IPS DF 19.7 (cell line): ENCODE results near the gene VPS8.
"Not testable (repeated sequence)": the region's sequence is repeated elsewhere in the genome, so short reads cannot be mapped to it uniquely, and the experiment has no call there.

ENCODE experiments used
- DNase-seq: peaks from one replicate; pipeline ENCODE4 v3.0.0-alpha.2; 2013; ENCODE audit warnings: low read depth, low spot score

Gene VPS8

GRCh38 chr3:184872200-184872599 is 60.2 kb downstream of the VPS8 start:
- DNase-seq: no peak

GRCh38 chr3:184873141-184873540 is 61.2 kb downstream of the VPS8 start:
- no peak for DNase-seq

GRCh38 chr3:184874709-184875644 is 63.0 kb downstream of the VPS8 start:
- DNase-seq: peak; percentile 20

DNA sequence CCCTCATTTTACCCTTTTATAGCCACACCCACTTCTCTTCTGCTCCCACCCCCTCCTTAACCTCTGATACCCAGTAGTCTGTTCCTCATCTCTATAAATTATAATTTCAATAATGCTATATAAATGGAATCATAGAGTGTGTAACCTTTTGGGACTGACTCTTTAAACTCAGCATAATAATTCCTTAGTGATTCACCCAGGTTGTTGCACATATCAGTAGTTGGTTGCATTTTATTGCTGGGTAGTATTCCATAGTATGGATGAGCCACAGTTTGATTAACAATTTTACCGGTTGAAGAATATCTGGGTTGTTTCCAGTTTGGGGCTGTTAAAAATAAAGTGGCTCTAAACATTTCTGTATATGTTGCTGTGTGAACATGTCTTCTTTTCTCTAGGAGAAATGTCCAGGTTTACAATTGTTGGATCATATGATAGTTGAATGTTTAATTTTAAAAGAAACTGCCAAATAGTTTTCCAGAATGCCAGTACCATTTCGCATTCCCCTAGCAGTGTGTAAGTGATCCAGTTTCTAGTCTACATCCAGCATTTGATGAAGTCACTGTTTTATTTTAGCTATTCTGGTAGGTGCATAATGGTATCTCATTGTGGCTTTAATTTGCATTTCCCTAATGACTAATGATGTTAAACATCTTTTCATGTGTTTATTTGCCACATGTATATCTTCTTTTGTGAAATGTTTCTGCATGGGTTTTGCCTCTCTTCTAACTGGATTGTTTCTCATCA is 68.5 kb downstream of the VPS8 start:
- no peak for DNase-seq

GRCh38 chr3:184884359-184885017 is 72.5 kb downstream of the VPS8 start:
- DNase-seq: no peak

DNA sequence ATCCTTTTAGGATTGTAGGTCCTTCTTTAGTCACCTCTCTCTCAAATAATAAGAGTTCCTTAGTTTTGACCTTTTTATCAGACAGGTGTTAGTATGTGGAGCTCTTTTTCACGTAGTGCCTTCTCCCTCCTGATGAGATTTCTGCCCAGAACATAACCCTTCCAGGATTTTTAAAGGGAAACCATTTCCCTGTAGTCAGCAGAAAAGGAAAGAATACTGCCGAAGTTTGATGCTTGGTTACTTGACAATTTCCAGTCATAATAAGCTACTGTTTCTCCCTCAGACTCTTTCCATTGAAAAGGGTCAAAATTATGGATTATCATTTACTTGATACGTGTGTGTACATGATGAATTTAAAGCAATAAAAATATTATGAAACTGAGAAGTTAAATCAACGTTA is 73.1 kb downstream of the VPS8 start:
- no peak for DNase-seq

DNA sequence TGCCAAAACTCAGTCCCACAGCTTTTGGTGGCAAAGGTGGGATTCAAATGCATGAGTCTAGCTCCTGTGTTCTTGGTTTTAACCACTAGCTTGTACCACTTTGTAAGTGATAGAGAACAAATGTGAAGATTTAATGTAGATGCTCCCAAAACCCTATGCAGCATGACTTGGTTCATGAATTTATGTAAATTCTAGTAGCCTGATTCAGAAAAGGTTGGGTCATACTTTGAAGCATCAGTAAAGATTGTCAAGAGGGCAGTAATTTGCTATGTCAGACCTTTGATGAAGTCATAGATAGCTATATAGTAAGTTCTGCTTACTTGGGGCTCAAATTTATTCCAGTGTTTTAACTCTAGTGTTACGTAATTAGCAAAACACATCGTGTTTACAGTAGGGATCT is 75.6 kb downstream of the VPS8 start:
- no peak for DNase-seq

- no peak for DNase-seq
These were observed 77.4 kb downstream of the VPS8 start for GRCh38 chr3:184889312-184889904.

- no peak for DNase-seq
These were observed 82.1 kb downstream of the VPS8 start for GRCh38 chr3:184894051-184894450.

DNA sequence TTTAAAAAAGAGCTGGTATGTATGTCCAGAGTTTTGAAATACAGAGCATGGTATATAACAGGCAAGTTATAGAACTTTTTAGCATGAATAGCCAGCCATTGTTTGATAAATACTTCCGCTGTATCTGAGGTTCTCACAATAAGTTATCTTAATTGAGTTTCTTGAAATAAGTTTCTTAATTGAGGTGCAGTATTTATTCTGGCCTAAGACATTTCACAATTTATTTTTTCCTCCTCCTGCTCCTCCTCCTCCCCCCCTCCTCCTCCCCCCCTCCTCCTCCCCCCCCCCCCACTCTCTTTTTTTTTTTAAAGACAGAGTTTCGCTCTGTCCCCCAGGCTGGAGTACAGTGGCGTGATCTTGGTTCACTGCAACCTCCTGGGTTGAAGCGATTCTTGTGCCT is 83.4 kb downstream of the VPS8 start:
- no peak for DNase-seq

DNA sequence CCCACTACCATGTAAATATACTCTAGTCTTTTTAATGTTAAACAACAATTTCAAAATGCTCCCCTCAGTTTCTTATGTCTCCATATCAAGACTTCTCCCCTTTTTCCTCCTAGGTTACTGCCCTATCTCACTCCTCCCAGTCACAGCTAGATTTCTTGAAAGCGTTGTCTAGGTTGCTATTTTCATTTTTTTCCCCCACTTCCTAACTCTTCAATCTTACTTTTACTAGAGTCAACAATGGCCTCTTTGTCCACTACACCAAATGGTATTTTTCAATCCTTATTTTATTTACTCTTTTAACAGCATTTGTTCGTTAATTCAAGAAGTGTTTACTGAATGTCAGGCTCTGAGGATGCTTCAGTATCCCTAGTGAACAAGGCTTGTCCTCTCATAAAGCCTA is 84.4 kb downstream of the VPS8 start:
- DNase-seq: no peak

DNA sequence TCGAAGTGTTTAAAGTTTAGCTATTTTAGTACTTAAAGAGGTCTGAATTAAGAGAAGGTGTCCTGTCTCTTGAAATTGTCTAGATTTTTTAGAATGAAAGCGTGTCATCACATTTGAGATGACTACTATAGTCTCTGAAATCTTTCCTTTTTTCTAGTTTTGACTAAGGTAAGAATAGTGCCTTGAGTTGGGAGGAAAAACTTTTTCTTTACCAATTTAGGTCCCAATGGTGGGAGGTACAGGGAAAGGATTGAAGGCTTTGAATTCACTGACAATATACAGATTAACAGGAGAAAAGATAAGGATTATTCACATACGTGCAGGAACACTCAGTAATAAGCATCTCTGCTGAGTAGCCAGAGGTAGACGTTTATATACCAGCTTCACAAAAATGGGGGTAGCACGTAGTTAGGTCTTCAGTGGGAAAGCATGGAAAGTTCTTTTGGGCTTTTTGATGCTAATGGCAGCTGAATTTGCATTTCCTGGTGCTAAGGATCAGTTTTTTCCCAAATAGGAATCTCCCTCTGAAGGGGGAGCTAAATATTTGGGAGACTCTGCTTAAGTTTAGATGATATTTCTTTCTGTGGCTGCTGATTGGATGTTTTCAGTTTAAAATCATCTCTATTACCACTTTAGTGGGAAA is 88.1 kb downstream of the VPS8 start:
- peak; percentile 57 for DNase-seq

DNA sequence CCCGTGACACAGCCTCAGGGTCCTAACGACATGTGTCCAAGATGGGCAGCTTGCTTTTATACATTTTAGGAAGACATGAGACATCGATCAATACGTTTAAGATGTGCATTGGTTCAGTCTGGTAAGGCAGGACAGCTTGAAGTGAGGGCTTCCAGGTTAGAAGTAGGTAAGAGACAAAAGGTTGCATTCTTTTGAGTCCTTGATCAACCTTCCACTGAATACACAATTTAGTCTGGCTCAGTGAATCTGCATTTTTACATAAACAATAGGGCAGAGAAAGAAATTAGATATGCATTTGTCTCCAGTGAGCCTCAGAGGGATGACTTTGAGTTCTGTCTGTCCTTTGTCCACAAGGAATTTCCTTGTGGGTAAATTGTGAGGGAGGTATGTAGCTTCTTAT is 95.1 kb downstream of the VPS8 start:
- not testable (repeated sequence) for DNase-seq

DNA sequence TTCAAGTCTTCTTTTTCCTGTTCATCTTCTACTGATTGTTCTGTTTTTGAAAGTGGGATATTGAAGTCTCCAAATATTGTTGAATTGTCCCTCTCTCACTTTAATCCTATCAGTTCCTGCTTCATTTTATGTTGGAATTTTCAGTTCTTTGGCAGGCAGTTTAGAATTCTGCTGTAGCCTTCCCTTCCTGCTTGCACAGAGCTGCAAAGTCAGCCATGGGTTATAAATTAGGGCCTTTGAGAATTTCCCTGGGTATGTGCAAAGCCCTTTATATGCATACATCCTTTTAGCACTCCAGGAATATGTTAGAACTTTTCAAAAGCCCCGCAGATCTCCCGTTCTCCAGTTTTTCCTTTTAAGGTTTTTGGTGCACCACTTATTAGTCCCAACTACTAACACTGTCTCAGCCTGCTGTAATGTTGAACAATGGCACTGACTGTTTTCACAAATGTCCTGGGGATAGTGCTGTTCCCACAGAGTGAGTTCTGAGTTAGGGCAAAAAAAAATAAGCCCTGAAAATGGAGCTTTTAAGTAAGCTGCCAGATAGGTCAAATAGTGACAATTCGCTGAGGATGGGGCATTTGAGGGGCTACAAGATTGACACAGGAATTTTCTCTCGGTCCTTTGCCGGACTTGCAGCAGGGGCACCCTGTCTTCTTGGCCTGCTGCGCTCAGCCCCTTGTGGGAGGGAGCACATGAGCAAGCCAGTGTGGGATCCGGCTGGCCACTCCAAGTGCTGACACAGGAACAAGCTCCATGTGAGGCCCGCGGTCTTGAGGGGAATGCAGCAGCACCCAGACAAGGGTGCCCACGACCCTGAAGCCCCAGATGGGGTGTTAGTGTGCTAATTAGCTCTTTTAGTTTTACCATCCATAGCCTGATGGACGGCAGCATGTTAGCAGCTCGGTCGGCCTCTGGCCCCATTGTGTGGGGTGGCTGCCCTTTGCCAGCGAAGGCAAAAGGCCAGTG is 96.0 kb downstream of the VPS8 start:
- no peak for DNase-seq

DNA sequence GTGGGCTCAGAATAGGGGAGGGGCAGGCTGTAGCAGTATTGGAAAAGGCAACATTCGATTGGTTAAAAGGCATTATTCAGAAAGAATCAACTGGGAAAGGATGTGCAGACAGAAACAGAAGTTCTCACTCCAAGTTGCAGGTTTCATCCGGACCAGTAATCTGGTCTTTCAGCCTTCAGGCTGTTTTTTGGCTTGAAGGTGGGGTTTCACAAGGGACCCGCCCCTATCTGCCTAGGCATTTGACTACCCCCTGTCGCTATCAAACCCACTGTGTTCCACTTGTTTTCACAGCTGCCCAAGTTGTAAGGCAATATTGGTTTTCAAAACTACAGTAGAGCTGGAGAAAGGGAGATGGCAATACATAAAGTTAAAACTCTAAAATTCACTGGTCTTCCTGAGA is 96.9 kb downstream of the VPS8 start:
- no peak for DNase-seq

DNA sequence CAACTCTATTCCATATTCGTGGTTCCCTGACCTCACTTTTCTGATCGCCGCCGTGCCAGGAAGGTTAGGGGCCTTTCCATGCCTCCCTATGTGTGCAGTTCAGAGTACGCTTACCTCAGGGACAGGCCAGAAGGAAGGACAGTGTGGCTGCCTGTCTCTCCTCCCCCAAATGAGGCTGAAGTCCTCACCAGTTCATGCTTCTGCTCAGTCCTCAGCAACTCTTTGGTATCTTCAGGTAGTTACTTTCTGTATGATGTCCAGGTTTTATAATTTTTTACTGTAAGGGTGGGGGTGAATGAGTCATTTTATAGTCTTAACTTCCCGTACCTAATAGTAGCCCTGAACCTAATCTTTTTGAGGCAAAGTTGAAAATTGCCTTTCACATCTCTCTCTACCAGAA is 98.7 kb downstream of the VPS8 start:
- no peak for DNase-seq

DNA sequence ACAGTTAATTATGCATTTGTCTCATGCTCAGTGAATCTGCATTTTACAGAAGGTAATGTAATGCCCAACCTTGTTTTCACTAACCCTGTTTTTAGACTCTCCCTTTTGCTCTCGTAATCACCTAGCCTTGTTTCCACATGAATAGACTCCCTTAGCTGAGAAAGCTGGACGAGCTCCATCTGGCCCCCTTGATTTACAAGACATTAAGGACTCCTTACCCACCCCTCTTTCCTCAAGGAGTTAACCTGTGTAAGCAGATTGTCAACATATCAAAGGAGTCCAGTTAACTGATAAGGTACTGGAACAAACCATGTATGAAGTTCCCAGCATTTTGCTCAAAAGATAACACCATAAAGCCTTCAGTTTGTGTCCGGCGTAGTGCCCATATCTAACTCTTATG is 99.6 kb downstream of the VPS8 start:
- DNase-seq: no peak

GRCh38 chr3:184912163-184912562 is 100.2 kb downstream of the VPS8 start:
- DNase-seq: no peak

DNA sequence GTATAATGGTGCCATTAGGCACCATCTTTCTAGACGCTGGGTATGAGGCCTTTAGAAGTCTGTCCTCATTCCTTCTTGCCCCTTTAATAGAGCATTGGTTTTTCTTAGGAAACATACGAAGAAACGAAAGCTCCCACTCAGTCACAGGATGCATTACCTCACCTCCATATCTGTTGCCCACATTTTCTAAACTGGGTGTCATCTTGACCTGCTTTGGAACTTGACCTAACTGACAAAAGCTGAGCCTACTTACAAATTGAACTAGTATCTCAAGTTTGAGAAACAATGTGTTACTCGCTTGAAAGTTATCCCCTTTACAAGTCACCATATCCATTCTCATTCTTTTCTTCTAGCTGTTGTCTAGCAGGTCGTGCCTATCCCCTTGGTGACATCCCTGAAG is 102.7 kb downstream of the VPS8 start:
- no peak for DNase-seq

- no peak for DNase-seq
These were observed 106.8 kb downstream of the VPS8 start for GRCh38 chr3:184918750-184919149.
